CD14-positive monocyte (primary cell): ENCODE measurements around the gene FXYD2. TPM values are rescaled to one million over a fixed set of nuclear protein-coding genes. Genes with fewer than 3 reads are reported as not detected.

Experiments used
- DNase-seq, 3 donors: peaks; one replicate each; pipeline ENCODE4 v3.0.0-alpha.2; 2011 to 2022
- H2AFZ ChIP-seq: 2 replicates; pipeline ENCODE4 v1.6.0; 2012; ENCODE audit warnings: mild to moderate bottlenecking, low read depth, low read length, inconsistent platforms; ENCODE audit not compliant: insufficient read depth, poor library complexity, severe bottlenecking
- H3K27ac ChIP-seq, 2 donors: 1 replicate in 1 of 2; 2 replicates in 1 of 2; pipeline ENCODE4 v1.5.1; 2012 to 2013; ENCODE audit warnings: low read length in 2 of 2, control low read depth in 1 of 2, inconsistent platforms in 1 of 2, low read depth in 1 of 2, mild to moderate bottlenecking in 1 of 2
- H3K27me3 ChIP-seq, 2 donors: one replicate each; pipeline versions ENCODE4 v1.6.0 to v1.6.1; 2011 to 2013; ENCODE audit warnings: low read length in 2 of 2; ENCODE audit not compliant: control insufficient read depth in 2 of 2, insufficient read depth in 2 of 2
- H3K36me3 ChIP-seq, 2 donors: replicated peaks in 1 of 2; 1 replicate in 1 of 2; 2 replicates in 1 of 2; pipeline versions ENCODE4 v1.5.1 to v1.6.1; 2012 to 2013; ENCODE audit warnings: low read length in 2 of 2, control low read depth in 1 of 2, inconsistent platforms in 1 of 2, mild to moderate bottlenecking in 1 of 2; ENCODE audit not compliant: insufficient read depth in 2 of 2, control insufficient read depth in 1 of 2
- H3K4me1 ChIP-seq, 2 donors: 1 replicate in 1 of 2; 2 replicates in 1 of 2; pipeline versions ENCODE4 v1.5.1 to v1.6.1; 2012 to 2013; ENCODE audit warnings: low read length in 2 of 2, control low read depth in 1 of 2, inconsistent platforms in 1 of 2, mild to moderate bottlenecking in 1 of 2, moderate library complexity in 1 of 2; ENCODE audit not compliant: insufficient read depth in 2 of 2, control insufficient read depth in 1 of 2
- H3K4me2 ChIP-seq: replicated peaks from 2 replicates; pipeline ENCODE3; 2012; ENCODE audit warnings: low read length, moderate library complexity, mild to moderate bottlenecking; ENCODE audit not compliant: poor library complexity, severe bottlenecking; ENCODE audit errors: extremely low read depth
- H3K4me3 ChIP-seq, 3 experiments: fragments of 200-600 bp in 1 of 3; sonication (generic) in 1 of 3; replicated peaks in 1 of 3; 1 replicate in 2 of 3; 2 replicates in 1 of 3; pipeline ENCODE4 v1.5.1; 2011 to 2013; ENCODE audit warnings: low read length in 3 of 3, mild to moderate bottlenecking in 3 of 3, control low read depth in 2 of 3, low read depth in 2 of 3, inconsistent platforms in 1 of 3, moderate library complexity in 1 of 3
- H3K79me2 ChIP-seq: 2 replicates; pipeline ENCODE4 v1.6.0; 2012; ENCODE audit warnings: mild to moderate bottlenecking, control low read depth, inconsistent platforms, low read length, moderate library complexity; ENCODE audit not compliant: insufficient read depth
- H3K9ac ChIP-seq: 2 replicates; pipeline ENCODE4 v1.6.0; 2017; ENCODE audit warnings: low read length, mild to moderate bottlenecking; ENCODE audit not compliant: insufficient read depth, poor library complexity, severe bottlenecking
- H3K9me3 ChIP-seq, 2 donors: replicated peaks in 1 of 2; 1 replicate in 1 of 2; 2 replicates in 1 of 2; pipeline versions ENCODE4 v1.5.1 to v1.6.1; 2012 to 2013; ENCODE audit warnings: low read length in 2 of 2, control low read depth in 1 of 2; ENCODE audit not compliant: control insufficient read depth in 1 of 2, insufficient read depth in 1 of 2
- H4K20me1 ChIP-seq: 2 replicates; pipeline ENCODE4 v1.6.0; 2012; ENCODE audit warnings: mild to moderate bottlenecking, low read length, control low read depth, moderate library complexity; ENCODE audit not compliant: insufficient read depth
- H3K27ac Mint-ChIP-seq, 7 donors: one replicate each; pipeline ENCODE4 v1.8.0; 2020; ENCODE audit warnings: mild to moderate bottlenecking in 7 of 7, mixed read lengths in 7 of 7, moderate library complexity in 6 of 7, inconsistent platforms in 2 of 7
- H3K27me3 Mint-ChIP-seq, 3 donors: one replicate each; pipeline ENCODE4 v1.8.0; 2021 to 2022; ENCODE audit warnings: low read depth in 3 of 3, mild to moderate bottlenecking in 3 of 3, mixed read lengths in 3 of 3, moderate library complexity in 3 of 3, inconsistent platforms in 1 of 3
- H3K36me3 Mint-ChIP-seq, 2 donors: one replicate each; pipeline ENCODE4 v1.8.0; 2020; ENCODE audit warnings: mixed read lengths in 2 of 2, inconsistent platforms in 1 of 2, mild to moderate bottlenecking in 1 of 2
- H3K4me1 Mint-ChIP-seq: one replicate; pipeline ENCODE4 v1.8.0; 2020; ENCODE audit warnings: mild to moderate bottlenecking, mixed read lengths
- H3K4me3 Mint-ChIP-seq, 2 donors: one replicate each; pipeline ENCODE4 v1.8.0; 2020; ENCODE audit warnings: mild to moderate bottlenecking in 2 of 2, mixed read lengths in 2 of 2, moderate library complexity in 1 of 2
- H3K9me3 Mint-ChIP-seq, 7 donors: one replicate each; pipeline ENCODE4 v1.8.0; 2020 to 2022; ENCODE audit warnings: mixed read lengths in 7 of 7, mild to moderate bottlenecking in 6 of 7, moderate library complexity in 6 of 7, inconsistent platforms in 2 of 7
- WGBS: methylation state at CpG from one replicate; pipeline ENCODE4 v1.1.5; 2013; ENCODE audit warnings: missing lambda C conversion rate; ENCODE audit not compliant: insufficient coverage; 5-methylcytosine and 5-hydroxymethylcytosine counted together
- intact Hi-C, 2 donors: fragments of 100-400 bp; cut with micrococcal nuclease; formaldehyde crosslinking; loops; one replicate each; pipeline versions ENCODE4 v1.15.0 to v1.15.1; 2023
- polyA plus RNA-seq, 3 donors: library from polyadenylated mRNA; depleted of rRNA in 1 of 3; unstranded in 2 of 3; stranded (reverse) in 1 of 3; fragments of 300-500 nt in 2 of 3; fragments of >200 nt in 1 of 3; fragmentation: Illumina TruSeq in 2 of 3; gene quantifications; 1 replicate in 2 of 3; 2 replicates in 1 of 3; pipeline ENCODE4 v1.2.3, GENCODE V29; 2012 to 2021
- TF ChIP-seq, protein P1 (sequence below): fragments of 200-600 bp; IDR thresholded peaks from one replicate; pipeline ENCODE4 v1.8.0; 2022; ENCODE audit warnings: antibody characterized with exemption, mild to moderate bottlenecking

The FXYD2 gene
- polyA plus RNA-seq, 3 donors = 0.96 to 4.4 (median 2.5) TPM

DNA sequence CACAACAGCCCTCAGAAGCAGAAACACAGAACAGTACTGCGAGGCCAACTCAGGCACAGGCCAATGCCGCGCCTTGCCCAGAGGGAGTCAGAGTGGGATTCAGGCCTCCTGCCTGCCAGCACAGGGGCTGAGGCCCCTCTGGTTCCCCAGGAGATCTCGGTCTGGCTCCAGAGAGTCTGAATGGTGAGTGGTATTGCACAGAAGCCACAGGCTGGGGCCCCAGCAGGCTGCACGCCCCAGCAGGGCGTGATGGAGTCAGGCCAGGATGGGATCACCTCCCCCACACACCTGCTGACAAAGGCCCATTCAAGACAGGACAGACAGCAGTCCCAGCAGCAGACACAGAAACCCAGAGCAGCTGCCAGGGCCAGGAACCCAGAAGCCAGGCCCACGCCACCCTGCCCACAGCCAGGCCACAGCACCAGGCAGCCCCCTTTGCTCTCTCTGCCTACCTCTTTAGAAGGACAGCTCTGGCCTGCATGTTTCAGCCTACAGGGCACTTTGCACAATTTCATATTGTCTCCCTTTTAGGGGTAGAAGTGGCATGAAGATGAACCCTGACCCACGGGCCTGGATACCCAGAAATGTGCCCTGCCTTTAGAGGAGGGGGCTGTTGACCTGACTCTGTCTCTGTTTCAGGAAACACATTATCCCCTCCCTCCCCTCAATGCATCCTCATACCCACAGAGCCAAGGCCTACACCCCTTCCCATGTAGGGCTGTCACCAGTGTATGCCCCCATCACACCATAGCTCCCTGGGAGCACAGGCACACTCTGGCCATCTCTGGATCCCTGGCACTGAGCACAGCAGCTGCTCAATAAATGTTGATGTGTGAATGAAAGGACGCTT, 45.8 kb upstream of the FXYD2 start:
- Mint-ChIP-seq H3K4me1 (peaks cover 54% of the 10 kb centered on the region), H3K36me3 (peaks cover 0 to 4% of the 10 kb centered on the region in 2 donors), H3K9me3 (peaks cover 0 to 3% (median 0%) of the 10 kb centered on the region in 7 donors), H3K27ac (no peak overlapping the region), H3K4me3 (no peak overlapping the region), H3K27me3 (peaks cover 10 to 18% (median 14%) of the 10 kb centered on the region in 3 donors)
- Histone ChIP-seq H4K20me1 (no peaks in the 10 kb centered on the region), H3K27me3 (peaks cover 2 to 6% of the 10 kb centered on the region in 2 donors), H3K27ac (no peak overlapping the region), H3K79me2 (no peaks in the 10 kb centered on the region), H3K4me3 (no peak overlapping the region), H2AFZ (no peak overlapping the region), H3K4me2 (no peak overlapping the region), H3K9me3 (no peaks in the 10 kb centered on the region), H3K9ac (no peak overlapping the region), H3K36me3 (no peaks in the 10 kb centered on the region), H3K4me1 (peaks cover 36 to 46% of the 10 kb centered on the region in 2 donors)
- WGBS = 84% methylated on average over 4 of the region's 9 CpGs
- DNase-seq = no peak
- TF ChIP-seq, protein P1, sequence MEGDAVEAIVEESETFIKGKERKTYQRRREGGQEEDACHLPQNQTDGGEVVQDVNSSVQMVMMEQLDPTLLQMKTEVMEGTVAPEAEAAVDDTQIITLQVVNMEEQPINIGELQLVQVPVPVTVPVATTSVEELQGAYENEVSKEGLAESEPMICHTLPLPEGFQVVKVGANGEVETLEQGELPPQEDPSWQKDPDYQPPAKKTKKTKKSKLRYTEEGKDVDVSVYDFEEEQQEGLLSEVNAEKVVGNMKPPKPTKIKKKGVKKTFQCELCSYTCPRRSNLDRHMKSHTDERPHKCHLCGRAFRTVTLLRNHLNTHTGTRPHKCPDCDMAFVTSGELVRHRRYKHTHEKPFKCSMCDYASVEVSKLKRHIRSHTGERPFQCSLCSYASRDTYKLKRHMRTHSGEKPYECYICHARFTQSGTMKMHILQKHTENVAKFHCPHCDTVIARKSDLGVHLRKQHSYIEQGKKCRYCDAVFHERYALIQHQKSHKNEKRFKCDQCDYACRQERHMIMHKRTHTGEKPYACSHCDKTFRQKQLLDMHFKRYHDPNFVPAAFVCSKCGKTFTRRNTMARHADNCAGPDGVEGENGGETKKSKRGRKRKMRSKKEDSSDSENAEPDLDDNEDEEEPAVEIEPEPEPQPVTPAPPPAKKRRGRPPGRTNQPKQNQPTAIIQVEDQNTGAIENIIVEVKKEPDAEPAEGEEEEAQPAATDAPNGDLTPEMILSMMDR = no peak
- intact Hi-C loops = no loop called here

DNA sequence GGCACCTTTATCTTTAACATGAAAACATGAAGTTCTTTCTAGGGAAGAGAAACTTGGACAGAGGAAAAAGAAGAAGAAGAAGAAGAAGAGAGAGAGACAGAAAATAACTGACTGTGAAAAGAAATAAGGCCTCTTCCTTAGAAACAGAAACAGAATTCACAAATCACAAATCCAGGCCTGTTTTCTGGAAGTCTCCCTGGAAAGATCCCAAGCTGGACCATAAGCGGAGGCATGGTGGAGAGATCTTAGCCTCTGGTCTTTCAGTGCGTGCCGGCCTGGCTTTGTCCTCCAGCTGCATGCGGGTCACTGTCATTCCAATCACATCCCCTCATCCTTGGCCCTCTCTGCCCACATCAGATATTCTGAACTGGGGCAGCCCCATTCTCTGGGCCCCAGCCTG, 45.1 kb upstream of the FXYD2 start:
- no peaks in the 10 kb centered on the region for H3K9me3 ChIP-seq
- peaks cover 0 to 3% (median 0%) of the 10 kb centered on the region in 7 donors for H3K9me3 Mint-ChIP-seq
- H3K4me2 ChIP-seq = no peak overlapping the region
- H3K27me3 Mint-ChIP-seq = peaks cover 3 to 11% (median 8%) of the 10 kb centered on the region in 3 donors
- no peaks in the 10 kb centered on the region for H4K20me1 ChIP-seq
- H3K27ac Mint-ChIP-seq = peak overlapping the region in 1 of 7 donors; percentile 76
- H3K9ac ChIP-seq = no peak overlapping the region
- intact Hi-C loops = no loop called here
- TF ChIP-seq, protein P1 = no peak
- peaks cover 49% of the 10 kb centered on the region for H3K4me1 Mint-ChIP-seq
- no peaks in the 10 kb centered on the region for H3K79me2 ChIP-seq
- no peak overlapping the region for H3K4me3 Mint-ChIP-seq
- H2AFZ ChIP-seq = no peak overlapping the region
- H3K27ac ChIP-seq = no peak overlapping the region
- H3K4me3 ChIP-seq = no peak overlapping the region
- no peak for DNase-seq
- H3K4me1 ChIP-seq = peaks cover 30 to 39% of the 10 kb centered on the region in 2 donors
- no peaks in the 10 kb centered on the region for H3K36me3 Mint-ChIP-seq
- 70% methylated on average over 4 of the region's 4 CpGs for WGBS
- no peaks in the 10 kb centered on the region for H3K27me3 ChIP-seq
- no peaks in the 10 kb centered on the region for H3K36me3 ChIP-seq
